HL-60 (cell line): ENCODE results near the gene UQCR11.

ENCODE experiments used
- POLR2AphosphoS5 ChIP-seq: IDR thresholded peaks from 2 replicates; pipeline ENCODE4 v1.6.1; 2012; ENCODE audit warnings: low read depth
- TF ChIP-seq, protein P1 (sequence below): IDR thresholded peaks from one replicate; pipeline ENCODE4 v1.5.1; 2011; ENCODE audit warnings: low read length, control low read depth, inconsistent platforms; ENCODE audit not compliant: insufficient read depth
- TF ChIP-seq, protein P2 (sequence below): IDR thresholded peaks from 2 replicates; pipeline ENCODE4 v1.6.1; 2012; ENCODE audit warnings: low read depth; ENCODE audit not compliant: insufficient replicate concordance

DNA sequence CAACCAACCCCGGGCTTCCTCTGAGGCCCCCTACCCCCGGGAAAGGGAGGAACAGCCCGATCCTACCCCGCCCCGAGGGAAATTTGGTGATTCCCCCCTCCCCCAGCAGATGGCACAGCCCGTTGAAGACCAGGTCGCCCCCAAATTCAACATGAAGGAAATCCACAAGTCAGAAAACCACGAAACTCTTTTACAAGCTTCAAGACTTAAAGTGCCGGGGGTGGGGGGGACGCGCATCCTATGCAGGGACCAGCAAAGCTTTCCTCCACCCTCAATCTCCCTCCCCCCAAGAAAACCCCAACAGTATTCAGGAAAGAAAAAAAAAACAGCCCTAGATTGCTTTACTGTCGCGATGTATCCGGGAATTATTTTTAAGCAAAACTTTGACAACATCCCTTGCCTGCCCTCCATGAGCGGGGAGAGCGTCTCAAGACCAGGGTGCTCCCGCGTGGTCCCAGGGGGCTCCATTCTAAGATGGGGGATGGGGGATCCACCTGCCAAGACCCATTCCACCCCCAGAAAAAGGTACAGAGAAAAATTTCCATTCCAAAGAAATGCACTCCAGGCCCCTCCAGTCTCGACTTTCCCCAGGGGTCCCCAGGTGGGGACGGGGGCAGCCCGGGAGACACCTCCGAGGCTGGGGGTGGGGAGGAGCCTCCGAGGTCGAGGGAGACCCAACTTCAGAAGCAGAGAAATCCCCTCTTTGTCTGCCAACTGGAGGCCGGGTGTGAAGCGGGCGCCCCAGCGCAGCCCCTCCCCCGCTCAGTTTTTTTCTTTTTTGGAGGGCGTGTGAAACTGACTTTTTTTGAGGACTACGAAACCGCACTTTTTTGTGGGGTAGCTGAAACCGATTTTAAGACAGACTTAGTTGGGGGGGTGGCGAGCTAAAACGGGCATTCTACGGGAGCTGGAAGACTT, 45.6 kb upstream of the UQCR11 start:
- TF ChIP-seq POLR2AphosphoS5: no peak
- TF ChIP-seq, protein P1, sequence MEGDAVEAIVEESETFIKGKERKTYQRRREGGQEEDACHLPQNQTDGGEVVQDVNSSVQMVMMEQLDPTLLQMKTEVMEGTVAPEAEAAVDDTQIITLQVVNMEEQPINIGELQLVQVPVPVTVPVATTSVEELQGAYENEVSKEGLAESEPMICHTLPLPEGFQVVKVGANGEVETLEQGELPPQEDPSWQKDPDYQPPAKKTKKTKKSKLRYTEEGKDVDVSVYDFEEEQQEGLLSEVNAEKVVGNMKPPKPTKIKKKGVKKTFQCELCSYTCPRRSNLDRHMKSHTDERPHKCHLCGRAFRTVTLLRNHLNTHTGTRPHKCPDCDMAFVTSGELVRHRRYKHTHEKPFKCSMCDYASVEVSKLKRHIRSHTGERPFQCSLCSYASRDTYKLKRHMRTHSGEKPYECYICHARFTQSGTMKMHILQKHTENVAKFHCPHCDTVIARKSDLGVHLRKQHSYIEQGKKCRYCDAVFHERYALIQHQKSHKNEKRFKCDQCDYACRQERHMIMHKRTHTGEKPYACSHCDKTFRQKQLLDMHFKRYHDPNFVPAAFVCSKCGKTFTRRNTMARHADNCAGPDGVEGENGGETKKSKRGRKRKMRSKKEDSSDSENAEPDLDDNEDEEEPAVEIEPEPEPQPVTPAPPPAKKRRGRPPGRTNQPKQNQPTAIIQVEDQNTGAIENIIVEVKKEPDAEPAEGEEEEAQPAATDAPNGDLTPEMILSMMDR: no peak
- TF ChIP-seq, protein P2, sequence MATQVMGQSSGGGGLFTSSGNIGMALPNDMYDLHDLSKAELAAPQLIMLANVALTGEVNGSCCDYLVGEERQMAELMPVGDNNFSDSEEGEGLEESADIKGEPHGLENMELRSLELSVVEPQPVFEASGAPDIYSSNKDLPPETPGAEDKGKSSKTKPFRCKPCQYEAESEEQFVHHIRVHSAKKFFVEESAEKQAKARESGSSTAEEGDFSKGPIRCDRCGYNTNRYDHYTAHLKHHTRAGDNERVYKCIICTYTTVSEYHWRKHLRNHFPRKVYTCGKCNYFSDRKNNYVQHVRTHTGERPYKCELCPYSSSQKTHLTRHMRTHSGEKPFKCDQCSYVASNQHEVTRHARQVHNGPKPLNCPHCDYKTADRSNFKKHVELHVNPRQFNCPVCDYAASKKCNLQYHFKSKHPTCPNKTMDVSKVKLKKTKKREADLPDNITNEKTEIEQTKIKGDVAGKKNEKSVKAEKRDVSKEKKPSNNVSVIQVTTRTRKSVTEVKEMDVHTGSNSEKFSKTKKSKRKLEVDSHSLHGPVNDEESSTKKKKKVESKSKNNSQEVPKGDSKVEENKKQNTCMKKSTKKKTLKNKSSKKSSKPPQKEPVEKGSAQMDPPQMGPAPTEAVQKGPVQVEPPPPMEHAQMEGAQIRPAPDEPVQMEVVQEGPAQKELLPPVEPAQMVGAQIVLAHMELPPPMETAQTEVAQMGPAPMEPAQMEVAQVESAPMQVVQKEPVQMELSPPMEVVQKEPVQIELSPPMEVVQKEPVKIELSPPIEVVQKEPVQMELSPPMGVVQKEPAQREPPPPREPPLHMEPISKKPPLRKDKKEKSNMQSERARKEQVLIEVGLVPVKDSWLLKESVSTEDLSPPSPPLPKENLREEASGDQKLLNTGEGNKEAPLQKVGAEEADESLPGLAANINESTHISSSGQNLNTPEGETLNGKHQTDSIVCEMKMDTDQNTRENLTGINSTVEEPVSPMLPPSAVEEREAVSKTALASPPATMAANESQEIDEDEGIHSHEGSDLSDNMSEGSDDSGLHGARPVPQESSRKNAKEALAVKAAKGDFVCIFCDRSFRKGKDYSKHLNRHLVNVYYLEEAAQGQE: no peak
